ENCODE measurements around the gene RBKS. TPM values are rescaled to one million over a fixed set of nuclear protein-coding genes. Genes with fewer than 3 reads are reported as not detected.

Gene RBKS
- total RNA-seq, 2 experiments from 2014 or later = 2.6 to 3.0 TPM

- Mint-ChIP-seq H3K4me1 (ENCODE audit: low read depth) (no peaks in the 10 kb centered on the region), H3K36me3 (ENCODE audit: low read depth) (peaks cover 27% of the 10 kb centered on the region)
- CTCF ChIA-PET = no interaction called here
These were observed 59.5 kb downstream of the RBKS start for GRCh38 chr2:27830656-27831055.

GRCh38 chr2:27829791-27830190 is 60.4 kb downstream of the RBKS start:
- Mint-ChIP-seq H3K36me3 (ENCODE audit: low read depth) (peaks cover 31% of the 10 kb centered on the region), H3K4me3 (no peak overlapping the region), H3K4me1 (ENCODE audit: low read depth) (no peaks in the 10 kb centered on the region), H3K27ac (no peak overlapping the region), H3K27me3 (no peaks in the 10 kb centered on the region), H3K9me3 (no peaks in the 10 kb centered on the region)
- Histone ChIP-seq H3K27me3 (ENCODE audit: control insufficient read depth in 1 of 2, insufficient read depth in 2 of 2, low read length in 2 of 2) (no peaks in the 10 kb centered on the region), H3K36me3 (ENCODE audit: insufficient read depth, low read length) (no peaks in the 10 kb centered on the region), H3K4me1 (ENCODE audit: insufficient read depth, low read length) (no peaks in the 10 kb centered on the region), H3K4me3 (ENCODE audit: low read length) (no peak overlapping the region), H3K9me3 (ENCODE audit: control insufficient read depth in 1 of 2, insufficient read depth in 1 of 2, low read length in 2 of 2) (peaks cover 0 to 2% of the 10 kb centered on the region in 2 experiments), H3K27ac (ENCODE audit: low read depth in 1 of 2, low read length in 2 of 2) (no peak overlapping the region)
- ATAC-seq (ENCODE audit: poor library complexity) (no peak), DNase-seq (no peak)
- no peak for TF ChIP-seq CTCF (IDR thresholded peaks at IDR 0.05)
- ChIA-PET CTCF (no interaction called here), POLR2A (interaction anchor here (0.7 to 0.8 kb wide), 2 partner anchors 9 to 1248 kb away, joined by 3 read pairs; no protein-coding TSS in a partner anchor)
- intact Hi-C loops (cut with DNase I, micrococcal nuclease) = no loop called here

More at GRCh38 chr2:27830656-27831055, 59.5 kb downstream of the RBKS start:
- ATAC-seq (ENCODE audit: poor library complexity) (no peak), DNase-seq (peak in 1 of 14 experiments; percentile 21)
- POLR2A ChIA-PET = interaction anchor here (0.5 kb wide), 1 partner anchor 10 kb away, joined by 3 read pairs; no protein-coding TSS in a partner anchor
- TF ChIP-seq CTCF (IDR thresholded peaks at IDR 0.05) = no peak
- Mint-ChIP-seq H3K4me3 (no peak overlapping the region), H3K9me3 (no peaks in the 10 kb centered on the region), H3K27me3 (no peaks in the 10 kb centered on the region), H3K27ac (no peak overlapping the region)
- Histone ChIP-seq H3K4me3 (ENCODE audit: low read length) (no peak overlapping the region), H3K9me3 (ENCODE audit: control insufficient read depth in 1 of 2, insufficient read depth in 1 of 2, low read length in 2 of 2) (no peaks in the 10 kb centered on the region), H3K36me3 (ENCODE audit: insufficient read depth, low read length) (no peaks in the 10 kb centered on the region), H3K27me3 (ENCODE audit: control insufficient read depth in 1 of 2, insufficient read depth in 2 of 2, low read length in 2 of 2) (no peaks in the 10 kb centered on the region), H3K27ac (ENCODE audit: low read depth in 1 of 2, low read length in 2 of 2) (no peak overlapping the region), H3K4me1 (ENCODE audit: insufficient read depth, low read length) (no peaks in the 10 kb centered on the region)
- intact Hi-C loops (cut with DNase I, micrococcal nuclease) = no loop called here

- no peak overlapping the region for H3K4me3 Mint-ChIP-seq
- intact Hi-C loops (cut with DNase I, micrococcal nuclease) = no loop called here
- no peaks in the 10 kb centered on the region for H3K36me3 ChIP-seq (ENCODE audit: insufficient read depth, low read length)
- ATAC-seq (ENCODE audit: poor library complexity) = no peak
- H3K36me3 Mint-ChIP-seq (ENCODE audit: low read depth) = peaks cover 33% of the 10 kb centered on the region
- POLR2A ChIA-PET = no interaction called here
- no peak for DNase-seq
- H3K4me1 ChIP-seq (ENCODE audit: insufficient read depth, low read length) = no peaks in the 10 kb centered on the region
- CTCF ChIA-PET = no interaction called here
- no peak overlapping the region for H3K27ac Mint-ChIP-seq
- TF ChIP-seq CTCF (IDR thresholded peaks at IDR 0.05) = no peak
- H3K4me3 ChIP-seq (ENCODE audit: low read length) = no peak overlapping the region
- no peaks in the 10 kb centered on the region for H3K9me3 Mint-ChIP-seq
- no peaks in the 10 kb centered on the region for H3K4me1 Mint-ChIP-seq (ENCODE audit: low read depth)
- peaks cover 4 to 6% of the 10 kb centered on the region in 2 experiments for H3K9me3 ChIP-seq (ENCODE audit: control insufficient read depth in 1 of 2, insufficient read depth in 1 of 2, low read length in 2 of 2)
- H3K27me3 ChIP-seq (ENCODE audit: control insufficient read depth in 1 of 2, insufficient read depth in 2 of 2, low read length in 2 of 2) = no peaks in the 10 kb centered on the region
- no peaks in the 10 kb centered on the region for H3K27me3 Mint-ChIP-seq
- no peak overlapping the region for H3K27ac ChIP-seq (ENCODE audit: low read depth in 1 of 2, low read length in 2 of 2)
These were observed 61.9 kb downstream of the RBKS start for GRCh38 chr2:27828305-27828704.

All from CD4-positive, alpha-beta T cell (primary cell).